Measurements from ENCODE around the gene ASMT.
"Not testable (repeated sequence)": the region's sequence is repeated elsewhere in the genome, so short reads cannot be mapped to it uniquely, and the experiment has no call there.

The ASMT gene, protein sequence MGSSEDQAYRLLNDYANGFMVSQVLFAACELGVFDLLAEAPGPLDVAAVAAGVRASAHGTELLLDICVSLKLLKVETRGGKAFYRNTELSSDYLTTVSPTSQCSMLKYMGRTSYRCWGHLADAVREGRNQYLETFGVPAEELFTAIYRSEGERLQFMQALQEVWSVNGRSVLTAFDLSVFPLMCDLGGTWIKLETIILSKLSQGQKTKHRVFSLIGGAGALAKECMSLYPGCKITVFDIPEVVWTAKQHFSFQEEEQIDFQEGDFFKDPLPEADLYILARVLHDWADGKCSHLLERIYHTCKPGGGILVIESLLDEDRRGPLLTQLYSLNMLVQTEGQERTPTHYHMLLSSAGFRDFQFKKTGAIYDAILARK

DNA sequence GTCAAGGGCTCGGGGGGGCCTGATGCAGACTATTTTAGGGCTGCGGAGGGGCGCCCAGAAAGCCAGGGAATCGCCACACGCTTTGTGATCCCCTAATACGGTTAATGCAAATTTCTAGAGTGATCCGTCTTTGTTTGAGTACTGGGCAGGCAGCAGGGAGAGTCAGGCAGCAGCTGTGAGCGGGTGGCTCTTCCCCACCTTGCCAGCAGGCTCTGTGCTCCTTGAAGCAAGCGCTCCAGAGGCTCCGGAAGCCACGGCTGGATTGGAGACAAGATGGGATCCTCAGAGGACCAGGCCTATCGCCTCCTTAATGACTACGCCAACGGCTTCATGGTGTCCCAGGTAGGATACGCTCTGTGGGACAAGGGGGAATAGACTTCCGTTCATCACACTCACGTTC lies at the start of gene ASMT:
TSS of gene ASMT (plus strand) at position 133 of the 400 bp plus-strand sequence. CDS start at position 274, 141 bp downstream.
- Histone ChIP-seq H3K9ac (ENCODE audit: low read length) (no peak within 1 kb of the TSS), H3K4me3 (ENCODE audit: low read length) (no peak within 1 kb of the TSS), H3K27me3 (ENCODE audit: control insufficient read depth, insufficient read depth, low read length) (no peaks in the 10 kb centered on the region), H3K36me3 (ENCODE audit: control insufficient read depth, insufficient read depth, low read length) (no peaks in the 10 kb centered on the region), H3K27ac (ENCODE audit: low read depth, low read length) (no peak within 1 kb of the TSS), H3K4me1 (ENCODE audit: control insufficient read depth, insufficient read depth, low read length) (no peaks in the 10 kb centered on the region)

DNA sequence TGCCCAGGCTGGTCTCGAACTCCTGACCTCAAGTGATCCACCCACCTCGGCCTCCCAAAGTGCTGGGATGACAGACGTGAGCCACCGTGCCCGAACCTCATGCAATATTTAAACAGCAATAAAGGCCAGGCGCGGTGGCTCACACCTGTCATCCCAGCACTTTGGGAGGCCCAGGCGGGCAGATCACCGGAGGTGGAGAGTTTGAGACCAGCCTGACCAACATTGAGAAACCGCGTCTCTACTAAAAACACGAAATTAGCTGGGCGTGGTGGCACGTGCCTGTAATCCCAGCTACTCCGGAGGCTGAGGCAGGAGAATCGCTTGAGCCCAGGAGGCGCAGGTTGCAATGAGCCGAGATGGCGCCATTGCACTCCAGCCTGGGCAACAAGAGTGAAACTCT lies 40.7 kb upstream of the ASMT start:
- not testable (repeated sequence) for H3K27me3 ChIP-seq (ENCODE audit: control insufficient read depth, insufficient read depth, low read length); H3K27ac ChIP-seq (ENCODE audit: low read depth, low read length); H3K4me3 ChIP-seq (ENCODE audit: low read length); H3K4me1 ChIP-seq (ENCODE audit: control insufficient read depth, insufficient read depth, low read length); H3K9ac ChIP-seq (ENCODE audit: low read length); H3K36me3 ChIP-seq (ENCODE audit: control insufficient read depth, insufficient read depth, low read length)

DNA sequence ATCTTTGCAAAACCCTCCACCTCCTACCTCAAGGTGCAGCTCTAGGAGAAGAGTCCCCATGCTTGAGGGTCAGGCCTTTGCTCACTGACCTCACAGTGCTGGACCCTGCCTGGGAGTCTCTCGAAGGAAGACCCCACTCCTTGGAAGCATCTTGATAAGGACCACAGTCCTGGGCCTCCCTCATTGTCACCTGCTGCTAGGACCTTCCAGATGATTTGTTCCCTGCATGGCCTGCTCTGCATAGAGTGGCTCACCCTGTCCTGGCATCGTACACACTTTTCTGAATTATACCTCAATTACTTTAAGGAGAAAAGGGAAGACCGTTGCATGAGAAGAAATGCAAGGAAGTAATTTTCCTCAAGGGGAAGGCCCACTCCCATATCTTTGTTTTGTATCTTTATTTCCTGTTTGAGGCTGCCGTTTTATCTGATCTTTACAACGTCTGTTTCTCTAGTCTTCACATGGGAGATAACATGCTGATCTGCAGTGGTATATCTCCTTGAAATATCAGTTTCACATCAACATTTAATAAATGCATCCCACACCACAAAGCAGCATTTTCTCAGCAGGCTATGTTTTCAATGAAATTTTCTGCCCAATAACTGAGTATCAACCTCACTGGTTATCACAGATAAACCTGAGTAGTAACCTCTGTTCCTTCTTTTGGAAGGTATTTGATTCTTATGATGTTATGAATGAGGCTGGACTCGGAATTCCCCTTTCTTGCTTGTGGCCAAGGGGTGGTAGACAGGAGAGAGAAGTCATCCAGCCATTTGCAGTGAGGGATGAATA lies 38.5 kb upstream of the ASMT start:
- Histone ChIP-seq H3K27ac (ENCODE audit: low read depth, low read length) (no peak overlapping the region), H3K4me3 (ENCODE audit: low read length) (no peak overlapping the region), H3K9ac (ENCODE audit: low read length) (no peak overlapping the region), H3K27me3 (ENCODE audit: control insufficient read depth, insufficient read depth, low read length) (no peaks in the 10 kb centered on the region), H3K4me1 (ENCODE audit: control insufficient read depth, insufficient read depth, low read length) (no peaks in the 10 kb centered on the region), H3K36me3 (ENCODE audit: control insufficient read depth, insufficient read depth, low read length) (no peaks in the 10 kb centered on the region)

DNA sequence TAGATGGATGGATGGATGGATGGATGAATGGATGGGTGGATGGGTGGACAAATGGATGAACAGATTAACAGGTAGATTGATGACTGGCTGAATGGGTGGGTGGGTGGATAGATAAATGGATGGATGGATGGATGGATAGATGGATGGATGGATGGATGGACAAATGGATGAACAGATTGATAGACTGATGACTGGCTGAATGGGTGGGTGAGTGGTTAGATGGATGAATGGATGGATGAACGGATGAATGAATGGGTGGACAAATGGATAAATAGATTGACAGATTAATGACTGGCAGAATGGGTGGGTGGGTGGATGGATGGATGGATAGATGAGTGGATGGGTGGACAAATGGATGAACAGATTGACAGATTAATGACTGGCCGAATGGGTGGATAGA lies 37.0 kb upstream of the ASMT start:
- no peaks in the 10 kb centered on the region for H3K27me3 ChIP-seq (ENCODE audit: control insufficient read depth, insufficient read depth, low read length)
- no peak overlapping the region for H3K4me3 ChIP-seq (ENCODE audit: low read length)
- no peak overlapping the region for H3K9ac ChIP-seq (ENCODE audit: low read length)
- no peaks in the 10 kb centered on the region for H3K4me1 ChIP-seq (ENCODE audit: control insufficient read depth, insufficient read depth, low read length)
- no peak overlapping the region for H3K27ac ChIP-seq (ENCODE audit: low read depth, low read length)
- H3K36me3 ChIP-seq (ENCODE audit: control insufficient read depth, insufficient read depth, low read length) = no peaks in the 10 kb centered on the region

DNA sequence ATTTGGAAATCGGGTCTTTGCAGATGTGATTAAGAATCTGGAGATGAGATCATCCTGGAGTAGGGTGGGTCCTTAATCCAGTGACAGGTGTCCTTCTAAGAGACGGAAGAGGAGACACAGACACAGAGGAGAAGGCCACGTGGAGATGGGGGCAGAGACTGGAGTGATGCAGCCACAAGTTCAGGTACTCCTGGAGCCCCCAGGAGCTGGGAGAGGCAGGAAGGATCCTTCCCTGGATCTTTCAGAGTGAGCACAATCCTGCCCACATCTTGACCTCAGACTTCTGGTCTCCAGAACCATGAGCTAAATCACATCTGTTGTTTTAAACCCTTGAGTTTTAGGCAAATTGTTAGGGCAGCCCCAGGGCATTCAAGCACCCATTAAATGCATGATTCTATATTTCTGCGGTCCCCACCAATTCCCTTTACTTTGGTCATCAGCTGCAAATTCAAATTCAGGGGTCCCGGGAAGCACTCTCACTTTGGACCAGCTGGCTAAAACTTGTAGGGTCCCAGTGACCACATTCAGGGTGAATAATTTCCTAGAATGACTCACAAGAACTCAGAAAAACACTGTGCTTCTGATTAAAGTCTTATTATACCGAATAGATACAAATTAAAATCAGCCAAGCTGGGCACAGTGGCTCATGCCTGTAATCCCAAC lies 36.2 kb upstream of the ASMT start:
- H3K36me3 ChIP-seq (ENCODE audit: control insufficient read depth, insufficient read depth, low read length) = no peaks in the 10 kb centered on the region
- H3K27ac ChIP-seq (ENCODE audit: low read depth, low read length) = no peak overlapping the region
- no peaks in the 10 kb centered on the region for H3K4me1 ChIP-seq (ENCODE audit: control insufficient read depth, insufficient read depth, low read length)
- no peak overlapping the region for H3K4me3 ChIP-seq (ENCODE audit: low read length)
- H3K27me3 ChIP-seq (ENCODE audit: control insufficient read depth, insufficient read depth, low read length) = no peaks in the 10 kb centered on the region
- no peak overlapping the region for H3K9ac ChIP-seq (ENCODE audit: low read length)

DNA sequence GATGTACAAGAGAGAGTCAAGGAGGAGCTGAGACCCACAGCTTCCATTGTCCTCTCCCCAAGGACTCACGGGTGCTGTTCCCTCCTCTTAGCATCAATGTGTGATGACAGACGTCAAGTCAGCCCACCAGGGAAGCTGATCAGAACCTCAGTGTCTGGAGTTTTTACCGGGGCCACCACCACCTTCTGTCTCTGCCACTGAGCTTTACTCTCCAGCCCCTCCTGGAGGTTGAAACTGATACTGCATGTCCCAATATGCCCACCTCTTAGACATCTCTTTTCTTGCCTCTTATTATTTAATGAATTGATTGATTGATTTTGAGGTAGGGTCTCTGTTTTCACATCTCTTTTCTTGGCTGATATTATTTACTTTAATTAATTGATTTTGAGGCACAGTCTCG lies 33.7 kb upstream of the ASMT start:
- H3K36me3 ChIP-seq (ENCODE audit: control insufficient read depth, insufficient read depth, low read length) = no peaks in the 10 kb centered on the region
- no peaks in the 10 kb centered on the region for H3K27me3 ChIP-seq (ENCODE audit: control insufficient read depth, insufficient read depth, low read length)
- no peaks in the 10 kb centered on the region for H3K4me1 ChIP-seq (ENCODE audit: control insufficient read depth, insufficient read depth, low read length)
- no peak overlapping the region for H3K9ac ChIP-seq (ENCODE audit: low read length)
- H3K4me3 ChIP-seq (ENCODE audit: low read length) = no peak overlapping the region
- no peak overlapping the region for H3K27ac ChIP-seq (ENCODE audit: low read depth, low read length)

DNA sequence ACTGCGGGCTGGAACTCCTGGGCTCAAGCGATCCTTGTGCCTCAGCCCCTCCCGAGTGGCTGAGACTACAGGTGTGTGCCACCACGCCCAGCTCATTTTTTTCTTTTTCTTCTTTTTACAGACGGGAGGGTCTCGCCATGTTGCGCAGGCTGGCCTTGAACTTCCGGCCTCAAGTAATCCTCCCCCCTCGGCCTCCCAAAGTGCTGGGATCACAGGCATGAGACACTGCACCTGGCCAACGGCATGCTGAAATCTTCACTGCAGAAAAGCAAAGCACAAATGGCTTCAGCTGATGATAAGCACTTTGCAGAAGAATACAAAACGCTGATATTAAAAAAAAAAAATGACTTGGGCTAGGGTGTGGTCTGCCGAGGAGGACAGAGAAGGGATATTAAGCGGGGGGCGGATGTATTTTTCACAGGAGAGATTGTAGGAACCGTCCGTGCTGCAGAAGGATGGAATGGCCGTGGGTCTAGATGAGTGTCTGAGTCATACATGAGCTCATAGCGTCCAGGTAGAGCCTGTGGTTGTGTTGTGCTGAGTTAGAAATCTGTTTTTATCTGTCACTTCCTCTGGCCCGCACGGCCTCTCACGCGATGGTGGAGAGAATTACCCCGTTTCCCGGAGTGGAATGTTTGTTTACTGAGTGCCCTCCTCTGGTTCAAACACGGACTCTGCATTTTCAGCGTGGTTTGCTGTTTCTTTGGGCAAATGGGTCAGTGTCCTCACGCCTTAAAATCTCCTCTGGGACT lies 32.0 kb upstream of the ASMT start:
- no peaks in the 10 kb centered on the region for H3K36me3 ChIP-seq (ENCODE audit: control insufficient read depth, insufficient read depth, low read length)
- H3K9ac ChIP-seq (ENCODE audit: low read length) = no peak overlapping the region
- no peak overlapping the region for H3K27ac ChIP-seq (ENCODE audit: low read depth, low read length)
- H3K27me3 ChIP-seq (ENCODE audit: control insufficient read depth, insufficient read depth, low read length) = no peaks in the 10 kb centered on the region
- no peak overlapping the region for H3K4me3 ChIP-seq (ENCODE audit: low read length)
- no peaks in the 10 kb centered on the region for H3K4me1 ChIP-seq (ENCODE audit: control insufficient read depth, insufficient read depth, low read length)

DNA sequence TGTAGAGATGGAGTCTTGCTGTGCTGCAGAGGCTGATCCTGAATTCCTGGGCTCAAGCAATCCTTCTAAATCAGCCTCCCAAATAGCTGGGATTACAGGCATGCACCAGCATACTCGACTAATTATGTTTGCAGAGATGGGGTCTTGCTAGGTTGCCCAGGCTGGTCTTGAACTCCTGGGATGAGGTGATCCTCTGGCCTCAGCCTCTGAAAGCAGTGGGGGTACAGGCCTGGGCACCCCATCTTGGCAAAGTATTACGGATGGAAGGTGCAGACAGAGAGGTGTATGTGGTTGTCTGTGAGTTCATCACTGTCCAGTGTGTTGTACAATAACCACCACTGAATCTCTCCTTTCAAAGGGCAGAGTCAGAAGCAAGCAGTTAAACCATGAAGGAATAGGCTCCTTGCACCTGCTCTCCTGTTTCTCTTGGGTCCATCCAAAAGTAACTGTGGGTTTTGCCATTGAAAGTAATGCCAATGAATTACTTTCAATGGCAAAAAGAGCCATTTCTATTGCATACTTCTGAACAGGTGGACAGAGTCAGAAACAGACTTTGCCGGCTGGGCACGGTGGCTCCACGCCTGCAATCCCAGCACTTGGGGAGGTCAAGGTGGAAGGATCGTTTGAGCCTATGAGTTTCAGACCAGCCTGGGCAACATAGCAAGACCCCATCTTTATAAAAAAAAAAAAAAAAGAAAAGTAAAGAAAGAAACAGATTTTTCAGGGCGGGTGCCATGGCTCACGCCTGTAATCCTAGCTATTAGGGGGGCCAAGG lies 30.4 kb upstream of the ASMT start:
- Histone ChIP-seq H3K27ac (ENCODE audit: low read depth, low read length) (no peak overlapping the region), H3K4me3 (ENCODE audit: low read length) (no peak overlapping the region), H3K27me3 (ENCODE audit: control insufficient read depth, insufficient read depth, low read length) (no peaks in the 10 kb centered on the region), H3K9ac (ENCODE audit: low read length) (no peak overlapping the region), H3K36me3 (ENCODE audit: control insufficient read depth, insufficient read depth, low read length) (no peaks in the 10 kb centered on the region), H3K4me1 (ENCODE audit: control insufficient read depth, insufficient read depth, low read length) (no peaks in the 10 kb centered on the region)

DNA sequence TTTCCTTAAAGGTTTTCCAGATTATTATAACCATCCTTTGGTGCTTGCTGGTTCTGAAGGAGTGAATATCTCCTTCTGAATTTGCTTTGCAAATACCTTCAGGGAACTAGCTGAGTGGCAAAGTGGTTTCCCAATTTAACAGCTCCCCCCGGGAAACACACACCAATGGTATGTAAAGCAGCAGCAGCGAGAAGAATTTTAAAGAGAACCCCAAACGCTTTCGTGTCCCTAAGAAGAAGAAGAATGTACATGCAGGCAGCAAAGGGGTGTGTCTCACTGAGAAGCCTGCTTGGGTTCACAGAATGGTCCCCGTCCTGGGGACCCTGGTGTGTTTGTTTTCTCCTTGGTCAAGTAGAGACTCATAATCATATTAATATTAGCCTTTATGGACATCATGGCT lies 27.7 kb upstream of the ASMT start:
- H3K4me3 ChIP-seq (ENCODE audit: low read length) = no peak overlapping the region
- H3K36me3 ChIP-seq (ENCODE audit: control insufficient read depth, insufficient read depth, low read length) = no peaks in the 10 kb centered on the region
- H3K4me1 ChIP-seq (ENCODE audit: control insufficient read depth, insufficient read depth, low read length) = no peaks in the 10 kb centered on the region
- H3K27me3 ChIP-seq (ENCODE audit: control insufficient read depth, insufficient read depth, low read length) = no peaks in the 10 kb centered on the region
- no peak overlapping the region for H3K27ac ChIP-seq (ENCODE audit: low read depth, low read length)
- H3K9ac ChIP-seq (ENCODE audit: low read length) = no peak overlapping the region

DNA sequence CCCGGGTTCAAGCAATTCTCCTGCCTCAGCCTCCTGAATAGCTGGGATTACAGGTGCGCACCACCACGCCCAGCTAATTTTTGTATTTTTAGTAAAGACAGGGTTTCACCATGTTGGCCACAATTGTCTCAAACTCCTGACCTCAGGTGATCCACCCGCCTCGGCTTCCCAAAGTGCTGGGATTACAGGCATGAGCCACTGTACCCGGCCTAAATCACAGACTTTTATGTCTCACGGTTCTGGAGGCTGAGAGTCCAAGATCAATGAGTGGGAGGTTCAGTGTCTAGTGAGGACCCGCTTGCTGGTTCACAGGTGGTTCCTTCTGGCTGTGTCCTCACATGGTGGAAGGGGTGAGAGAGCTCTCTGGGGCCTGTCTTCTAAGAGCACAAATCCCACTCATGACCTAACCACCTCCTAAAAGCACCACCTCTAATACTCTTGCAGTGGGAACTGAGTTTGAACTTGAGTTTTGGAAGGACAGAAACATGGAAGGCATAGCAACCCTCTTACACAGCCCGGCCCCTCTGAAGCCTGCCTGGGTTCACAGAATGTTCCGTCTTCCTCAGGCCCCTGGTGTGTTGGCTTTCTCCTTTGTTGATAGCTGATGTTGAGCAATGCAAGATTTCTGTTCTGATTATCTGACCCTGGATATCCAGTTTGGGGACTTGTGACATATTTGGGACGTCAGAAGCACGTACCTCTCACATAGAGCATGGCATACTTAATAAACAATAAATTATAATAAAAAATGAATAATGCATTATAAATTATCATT lies 25.3 kb upstream of the ASMT start:
- Histone ChIP-seq H3K9ac (ENCODE audit: low read length) (no peak overlapping the region), H3K27ac (ENCODE audit: low read depth, low read length) (no peak overlapping the region), H3K36me3 (ENCODE audit: control insufficient read depth, insufficient read depth, low read length) (peaks cover 7% of the 10 kb centered on the region), H3K4me1 (ENCODE audit: control insufficient read depth, insufficient read depth, low read length) (peaks cover 6% of the 10 kb centered on the region), H3K27me3 (ENCODE audit: control insufficient read depth, insufficient read depth, low read length) (no peaks in the 10 kb centered on the region), H3K4me3 (ENCODE audit: low read length) (no peak overlapping the region)

Measured in rectal smooth muscle tissue (tissue), 1 donor.